Endothelial cell of umbilical vein (primary cell): ENCODE results near the gene RHEBL1. TPM values are rescaled to one million over a fixed set of nuclear protein-coding genes. Genes with fewer than 3 reads are reported as not detected.

ENCODE experiments used
- BruUV-seq: library from RNA; stranded (reverse); fragments of 400-500 nt; replicated peaks from 2 replicates; lab custom pipeline; 2021; lab: Mats Ljungman, UMichigan
- CTCF ChIA-PET: fragments of 300-600, 350-600 bp; sonication (Branson Sonifier 250); formaldehyde crosslinking; loops from one replicate; lab custom pipeline; 2021; ENCODE audit warnings: antibody characterized with exemption, inconsistent platforms; lab: Charles Lee
- POLR2A ChIA-PET: fragments of 300-600, 350-600 bp; sonication (Branson Sonifier 250); formaldehyde crosslinking; loops from one replicate; lab custom pipeline; 2021; ENCODE audit warnings: antibody characterized with exemption, inconsistent platforms; lab: Charles Lee
- DNase-seq: peaks from one replicate; pipeline ENCODE4 v3.0.0-alpha.2; 2011; ENCODE audit warnings: low read depth, low spot score
- FAIRE-seq: peaks from 2 replicates; lab custom pipeline; 2011; peaks lifted over from hg19 to GRCh38; lab: Jason Lieb, UNC
- H2AFZ ChIP-seq: 2 replicates; pipeline ENCODE4 v1.6.0; 2012; ENCODE audit warnings: low read depth, low read length, control low read depth, inconsistent platforms
- H3K27ac ChIP-seq: 2 replicates; pipeline ENCODE4 v1.5.1; 2011; ENCODE audit warnings: low read depth, mild to moderate bottlenecking, control low read depth, low read length, moderate library complexity; ENCODE audit not compliant: insufficient read depth
- H3K27me3 ChIP-seq, 2 experiments: 2 replicates each; pipeline versions ENCODE4 v1.6.0 to v1.6.1; 2011; ENCODE audit warnings: low read length in 2 of 2, mixed read lengths in 1 of 2; ENCODE audit not compliant: control insufficient read depth in 2 of 2, insufficient read depth in 2 of 2
- H3K36me3 ChIP-seq, 2 experiments: 2 replicates in 1 of 2; 3 replicates in 1 of 2; pipeline ENCODE4 v1.5.1; 2011; ENCODE audit warnings: low read length in 2 of 2, mild to moderate bottlenecking in 1 of 2, moderate library complexity in 1 of 2; ENCODE audit not compliant: control insufficient read depth in 2 of 2, insufficient read depth in 2 of 2; ENCODE audit errors: extremely low read depth in 1 of 2
- H3K4me1 ChIP-seq: 3 replicates; pipeline ENCODE4 v1.5.1; 2011; ENCODE audit warnings: mild to moderate bottlenecking, low read length; ENCODE audit not compliant: control insufficient read depth, insufficient read depth; ENCODE audit errors: extremely low read depth
- H3K4me2 ChIP-seq: 2 replicates; pipeline ENCODE4 v1.6.1; 2011; ENCODE audit warnings: low read length, control low read depth, mixed read lengths; ENCODE audit not compliant: insufficient read depth
- H3K4me3 ChIP-seq, 3 experiments: fragments of 200-600 bp in 1 of 3; sonication (generic), shearing (Covaris generic) in 1 of 3; replicated peaks in 1 of 3; 2 replicates each; pipeline ENCODE4 v1.5.1; 2011 to 2016; ENCODE audit warnings: control low read depth in 3 of 3, low read length in 3 of 3, mild to moderate bottlenecking in 2 of 3, inconsistent platforms in 1 of 3, low read depth in 1 of 3, moderate library complexity in 1 of 3; ENCODE audit not compliant: insufficient read depth in 1 of 3
- H3K79me2 ChIP-seq: 2 replicates; pipeline ENCODE4 v1.6.0; 2012; ENCODE audit warnings: low read length, inconsistent platforms; ENCODE audit not compliant: control insufficient read depth, insufficient read depth
- H3K9ac ChIP-seq: replicated peaks from 2 replicates; pipeline ENCODE3; 2011; ENCODE audit warnings: low read length, control low read depth; ENCODE audit not compliant: insufficient read depth; ENCODE audit errors: extremely low read depth
- H3K9me1 ChIP-seq: replicated peaks from 3 replicates; pipeline ENCODE4 v1.6.0; 2011; ENCODE audit warnings: mild to moderate bottlenecking, low read length; ENCODE audit not compliant: control insufficient read depth, insufficient read depth; ENCODE audit errors: extremely low read depth
- H3K9me3 ChIP-seq: replicated peaks from 2 replicates; pipeline ENCODE4 v1.5.1; 2012; ENCODE audit warnings: low read length, inconsistent platforms; ENCODE audit not compliant: control insufficient read depth, insufficient read depth
- H4K20me1 ChIP-seq: replicated peaks from 2 replicates; pipeline ENCODE3; 2011; ENCODE audit warnings: mild to moderate bottlenecking, low read length; ENCODE audit not compliant: control insufficient read depth, insufficient read depth; ENCODE audit errors: extremely low read depth
- CTCF ChIP-seq, 2 donors: IDR thresholded peaks; 1 replicate in 1 of 2; 2 replicates in 1 of 2; pipeline ENCODE4 v1.5.1; 2011; ENCODE audit warnings: low read length in 2 of 2, mild to moderate bottlenecking in 2 of 2, moderate library complexity in 2 of 2, control low read depth in 1 of 2, inconsistent platforms in 1 of 2, low read depth in 1 of 2; ENCODE audit not compliant: insufficient read depth in 1 of 2; ENCODE audit errors: extremely low read depth in 1 of 2
- EZH2 ChIP-seq: IDR thresholded peaks from 2 replicates; pipeline ENCODE4 v1.6.1; 2012; ENCODE audit warnings: borderline replicate concordance, low read depth, mild to moderate bottlenecking, moderate library complexity, low read length, inconsistent platforms; ENCODE audit not compliant: severe bottlenecking
- GATA2 ChIP-seq: IDR thresholded peaks from 2 replicates; pipeline ENCODE4 v1.7.0; 2011; ENCODE audit warnings: low read depth, mild to moderate bottlenecking, moderate library complexity, mixed read lengths, low read length; ENCODE audit not compliant: insufficient read length, insufficient read depth
- JUN ChIP-seq: IDR thresholded peaks from 2 replicates; pipeline ENCODE4 v1.6.1; 2011; ENCODE audit warnings: borderline replicate concordance, low read depth; ENCODE audit not compliant: insufficient read length, insufficient read depth
- MAX ChIP-seq: IDR thresholded peaks from 2 replicates; pipeline ENCODE4 v1.6.1; 2011; ENCODE audit not compliant: insufficient read depth, insufficient read length
- MYC ChIP-seq: IDR thresholded peaks from one replicate; pipeline ENCODE4 v1.6.1; 2011; ENCODE audit warnings: mild to moderate bottlenecking, low read depth, low read length
- POLR2AphosphoS5 ChIP-seq: IDR thresholded peaks from 2 replicates; pipeline ENCODE4 v1.6.1; 2012; ENCODE audit warnings: low read depth, mild to moderate bottlenecking, control low read depth, low read length, moderate library complexity; ENCODE audit not compliant: insufficient read depth
- dilution Hi-C: fragments of 300-500 bp; cut with MboI; formaldehyde crosslinking; loops from one replicate; pipeline ENCODE4 v1.15.0; 2019; ENCODE audit warnings: low sequenced_read_pairs; ENCODE audit not compliant: extremely low pct_ligation_motif_present
- intact Hi-C: fragments of 100-400 bp; cut with micrococcal nuclease; formaldehyde crosslinking; loops from one replicate; pipeline ENCODE4 v1.10.0; 2022
- polyA plus RNA-seq, 4 experiments: library from polyadenylated mRNA; depleted of rRNA in 3 of 4; stranded (reverse) in 3 of 4; unstranded in 1 of 4; fragments of >200 nt; gene quantifications; 2 replicates each; pipeline versions ENCODE4 v1.2.1 to v1.2.3, GENCODE V29; 2011 to 2012; ENCODE audit warnings: missing spikeins in 1 of 4
- total RNA-seq: library from RNA; stranded (reverse); gene quantifications from 2 replicates; pipeline ENCODE4 v1.2.3, GENCODE V29; 2021

Gene RHEBL1
- total and polyA plus RNA-seq, 2 donors (not counting 3 experiments of a cell fraction or from before 2014, with no cell fraction given) = 2.6 to 2.7 TPM

- H3K4me3 ChIP-seq = no peak overlapping the region
- DNase-seq (no peak), FAIRE-seq (no peak)
- peaks cover 60% of the 10 kb centered on the region for H3K79me2 ChIP-seq
- no peaks in the 10 kb centered on the region for H3K27me3 ChIP-seq
- POLR2A ChIA-PET = no interaction called here
- dilution Hi-C loops (no loop called here), intact Hi-C loops (no loop called here)
- TF ChIP-seq MYC = no peak
- TF ChIP-seq POLR2AphosphoS5 = no peak
- TF ChIP-seq GATA2 = no peak
- TF ChIP-seq MAX = no peak
- TF ChIP-seq EZH2 = no peak
- no peak for TF ChIP-seq JUN
- TF ChIP-seq CTCF (IDR thresholded peaks at IDR 0.05; ENCODE audit: extremely low read depth in 1 of 2, insufficient read depth in 1 of 2, low read depth in 1 of 2, low read length in 2 of 2) = no peak
- CTCF ChIA-PET = no interaction called here
- no peak overlapping the region for H3K27ac ChIP-seq
- H3K36me3 ChIP-seq = peaks cover 40 to 75% of the 10 kb centered on the region in 2 experiments
- BruUV-seq = TSS peak; percentile 12
- H3K4me1 ChIP-seq = peaks cover 22% of the 10 kb centered on the region
- no peaks in the 10 kb centered on the region for H3K9me1 ChIP-seq
- H3K9ac ChIP-seq = no peak overlapping the region
- H2AFZ ChIP-seq = no peak overlapping the region
- no peaks in the 10 kb centered on the region for H3K9me3 ChIP-seq
- H4K20me1 ChIP-seq = peaks cover 4% of the 10 kb centered on the region
- no peak overlapping the region for H3K4me2 ChIP-seq
Measured at GRCh38 chr12:49051777-49052438, 17.9 kb downstream of the RHEBL1 start.
